Right lobe of liver (tissue), 6 donors: ENCODE data around the gene SLC19A2. TPM values are rescaled to one million over a fixed set of nuclear protein-coding genes. Genes with fewer than 3 reads are reported as not detected.

Experiments
- ATAC-seq, 4 donors: fragments of 200-7000 bp; cut with Tn5 transposase; one replicate each; pipeline ENCODE4 v1.9.1; 2020; ENCODE audit warnings: mild to moderate bottlenecking in 4 of 4, moderate library complexity in 4 of 4
- DNase-seq, 3 donors: peaks; one replicate each; pipeline ENCODE4 v3.0.0-alpha.2; 2020
- H3K27ac ChIP-seq, 3 donors: fragments of 200-600 bp; one replicate each; pipeline ENCODE4 v1.8.0; 2022
- H3K27me3 ChIP-seq, 2 donors: fragments of 200-600 bp; one replicate each; pipeline ENCODE4 v1.8.0; 2022
- H3K36me3 ChIP-seq, 4 donors: fragments of 200-600 bp; sonication (generic) in 1 of 4; one replicate each; pipeline versions ENCODE4 v1.5.1 to v1.8.0; 2017 to 2022; ENCODE audit warnings: control low read depth in 1 of 4
- H3K4me1 ChIP-seq, 4 donors: fragments of 200-600 bp; sonication (generic) in 1 of 4; one replicate each; pipeline versions ENCODE4 v1.5.1 to v1.8.0; 2017 to 2022; ENCODE audit warnings: control low read depth in 1 of 4
- H3K4me3 ChIP-seq, 3 donors: fragments of 200-600 bp; one replicate each; pipeline ENCODE4 v1.8.0; 2022
- H3K9me3 ChIP-seq, 4 donors: fragments of 200-600 bp; sonication (generic) in 1 of 4; one replicate each; pipeline versions ENCODE4 v1.5.1 to v1.8.0; 2017 to 2022; ENCODE audit warnings: control low read depth in 1 of 4
- CTCF ChIP-seq, 4 donors: fragments of 200-600 bp in 3 of 4; fragments of 450-650 bp in 1 of 4; IDR thresholded peaks; one replicate each; pipeline versions ENCODE4 v1.5.1 to v1.8.0; 2016 to 2022; ENCODE audit warnings: antibody characterized with exemption in 4 of 4, mild to moderate bottlenecking in 2 of 4
- POLR2A ChIP-seq: fragments of 450-650 bp; IDR thresholded peaks from one replicate; pipeline ENCODE4 v1.6.1; 2017; ENCODE audit warnings: antibody characterized with exemption, mild to moderate bottlenecking
- WGBS: methylation state at CpG from one replicate; pipeline ENCODE4 v1.1.6; 2018; ENCODE audit warnings: low coverage, low lambda C conversion rate; ENCODE audit not compliant: insufficient coverage; ENCODE audit errors: missing lambda C conversion rate; 5-methylcytosine and 5-hydroxymethylcytosine counted together
- intact Hi-C, 2 donors: fragments of 100-400 bp; cut with DNase I; formaldehyde crosslinking; loops; one replicate each; pipeline versions ENCODE4 v1.11.2 to v1.14.1; 2022
- total RNA-seq, 6 experiments: library from RNA; depleted of rRNA in 2 of 6; stranded (reverse); fragments of >200 nt in 2 of 6; fragmentation: NEBNext Ultra II Directional in 3 of 6; extraction: Animal tissue kit (Norgen Biotek cat#: 25700) in 3 of 6; gene quantifications; one replicate each; pipeline versions ENCODE4 v1.1.0 to v1.2.4, GENCODE V29; 2016 to 2023
- donor health status: DM: no; HTN: yes; CAD: no.
- donor health status: DM: no; HTN: no; CAD: no.
- donor health status: DM: no; HTN: no; CAD: no.
- donor health status: DM: no; HTN: yes; CAD: no.
- donor health status: DM: no; HTN: yes; CAD: no.

SLC19A2 gene
- total RNA-seq, 6 experiments from 2014 or later: 7.1 to 12.7 (median 8.1) TPM

GRCh38 chr1:169517558-169518186, 31.9 kb upstream of the SLC19A2 start:
- WGBS: 70% methylated on average over 1 of the region's 2 CpGs
- no peaks in the 10 kb centered on the region for H3K9me3 ChIP-seq
- ATAC-seq (no peak), DNase-seq (no peak)
- no peaks in the 10 kb centered on the region for H3K27me3 ChIP-seq
- no peak for TF ChIP-seq CTCF (IDR thresholded peaks at IDR 0.05)
- no peak for TF ChIP-seq POLR2A
- H3K36me3 ChIP-seq: peaks cover 0 to 91% (median 47%) of the 10 kb centered on the region in 4 donors
- no peak overlapping the region for H3K27ac ChIP-seq
- intact Hi-C loops: no loop called here
- no peak overlapping the region for H3K4me3 ChIP-seq
- H3K4me1 ChIP-seq: no peaks in the 10 kb centered on the region

- no peak overlapping the region for H3K4me3 ChIP-seq
- peaks cover 0 to 7% (median 3%) of the 10 kb centered on the region in 4 donors for H3K4me1 ChIP-seq
- no peak for ATAC-seq
- H3K27me3 ChIP-seq: no peaks in the 10 kb centered on the region
- DNase-seq: no peak
- no peak for TF ChIP-seq POLR2A
- no peak for TF ChIP-seq CTCF (IDR thresholded peaks at IDR 0.05)
- H3K27ac ChIP-seq: no peak overlapping the region
- peaks cover 0 to 75% (median 42%) of the 10 kb centered on the region in 4 donors for H3K36me3 ChIP-seq
- intact Hi-C loops: no loop called here
- H3K9me3 ChIP-seq: no peaks in the 10 kb centered on the region
Measured at GRCh38 chr1:169515641-169516040, 29.9 kb upstream of the SLC19A2 start.

- no peak for ATAC-seq
Measured at GRCh38 chr1:169514566-169515270, 29.0 kb upstream of the SLC19A2 start.

GRCh38 chr1:169513208-169513607, 27.5 kb upstream of the SLC19A2 start:
- Histone ChIP-seq H3K36me3 (peaks cover 0 to 50% (median 29%) of the 10 kb centered on the region in 4 donors), H3K27me3 (no peaks in the 10 kb centered on the region), H3K27ac (no peak overlapping the region), H3K4me3 (no peak overlapping the region), H3K9me3 (no peaks in the 10 kb centered on the region), H3K4me1 (peaks cover 0 to 31% (median 9%) of the 10 kb centered on the region in 4 donors)
- ATAC-seq (no peak), DNase-seq (no peak)
- TF ChIP-seq POLR2A (no peak), CTCF (IDR thresholded peaks at IDR 0.05) (no peak)
- intact Hi-C loops: no loop called here

More at GRCh38 chr1:169514566-169515270, 29.0 kb upstream of the SLC19A2 start:
- no peak overlapping the region for H3K27ac ChIP-seq
- no peak for TF ChIP-seq POLR2A
- TF ChIP-seq CTCF (IDR thresholded peaks at IDR 0.05): no peak
- no peak overlapping the region for H3K4me3 ChIP-seq
- H3K36me3 ChIP-seq: peaks cover 0 to 65% (median 36%) of the 10 kb centered on the region in 4 donors
- intact Hi-C loops: no loop called here
- H3K27me3 ChIP-seq: no peaks in the 10 kb centered on the region
- H3K9me3 ChIP-seq: no peaks in the 10 kb centered on the region
- WGBS: 83% methylated on average over 2 of the region's 2 CpGs
- peaks cover 0 to 16% (median 6%) of the 10 kb centered on the region in 4 donors for H3K4me1 ChIP-seq
- DNase-seq: no peak
